Activated CD4-positive, alpha-beta memory T cell treated with anti-CD3 and anti-CD28 coated beads for 36 hours (primary cell): ENCODE results near the gene IFNA7. TPM values are rescaled to one million over a fixed set of nuclear protein-coding genes. Genes with fewer than 3 reads are reported as not detected.
"Not testable (repeated sequence)": the region's sequence is repeated elsewhere in the genome, so short reads cannot be mapped to it uniquely, and the experiment has no call there.

Experiments
- CTCF ChIA-PET: fragments of 350-600 bp; sonication (Branson Sonifier 250); formaldehyde crosslinking; loops from one replicate; lab custom pipeline; 2021; ENCODE audit warnings: antibody characterized with exemption, inconsistent platforms; lab: Charles Lee
- POLR2A ChIA-PET: fragments of 350-600 bp; sonication (Branson Sonifier 250); formaldehyde crosslinking; loops from one replicate; lab custom pipeline; 2021; ENCODE audit warnings: antibody characterized with exemption; lab: Charles Lee
- DNase-seq: peaks from one replicate; pipeline ENCODE4 v3.0.0-alpha.2; 2020
- H3K27ac Mint-ChIP-seq: one replicate; pipeline ENCODE4 v1.8.0; 2021; ENCODE audit warnings: mixed read lengths
- H3K27me3 Mint-ChIP-seq: one replicate; pipeline ENCODE4 v1.8.0; 2021; ENCODE audit warnings: mixed read lengths
- H3K36me3 Mint-ChIP-seq: one replicate; pipeline ENCODE4 v1.8.0; 2021; ENCODE audit warnings: mixed read lengths
- H3K4me1 Mint-ChIP-seq: one replicate; pipeline ENCODE4 v1.8.0; 2021; ENCODE audit warnings: low read depth, mixed read lengths
- H3K4me3 Mint-ChIP-seq: one replicate; pipeline ENCODE4 v1.8.0; 2021; ENCODE audit warnings: mild to moderate bottlenecking, mixed read lengths
- H3K9me3 Mint-ChIP-seq: one replicate; pipeline ENCODE4 v1.8.0; 2021; ENCODE audit warnings: mixed read lengths
- intact Hi-C: fragments of 100-400 bp; cut with micrococcal nuclease; formaldehyde crosslinking; loops from one replicate; pipeline ENCODE4 v1.15.1; 2023
- total RNA-seq, 2 experiments: library from RNA; stranded (reverse); gene quantifications; one replicate each; pipeline ENCODE4 v1.2.3, GENCODE V29; 2021

The IFNA7 gene
- total RNA-seq, 2 experiments from 2014 or later, result not detected

GRCh38 chr9:21171351-21171750 lies 30.7 kb downstream of the IFNA7 start:
- POLR2A ChIA-PET, result no interaction called here
- intact Hi-C loops, result no loop called here
- Mint-ChIP-seq H3K27ac (no peak overlapping the region), H3K9me3 (no peaks in the 10 kb centered on the region), H3K27me3 (peaks cover 1% of the 10 kb centered on the region), H3K36me3 (no peaks in the 10 kb centered on the region), H3K4me1 (no peaks in the 10 kb centered on the region), H3K4me3 (no peak overlapping the region)
- no peak for DNase-seq
- CTCF ChIA-PET, result no interaction called here

- CTCF ChIA-PET, result interaction anchor here (0.6 kb wide), 1 partner anchor 17 kb away, joined by 3 read pairs; no protein-coding TSS in a partner anchor
- intact Hi-C loops, DNase-seq: not testable (repeated sequence)
These were observed 35.4 kb downstream of the IFNA7 start, which contains the start of gene IFNA21 for GRCh38 chr9:21166560-21166959. TSS of gene IFNA21 (minus strand) at chr9:21166660. CDS start at chr9:21166612, 48 bp downstream.

GRCh38 chr9:21165516-21165915 lies 36.5 kb downstream of the IFNA7 start:
- DNase-seq, result no peak
- Mint-ChIP-seq H3K27me3 (peaks cover 1% of the 10 kb centered on the region), H3K4me1 (peaks cover 13% of the 10 kb centered on the region), H3K27ac (no peak overlapping the region), H3K36me3 (no peaks in the 10 kb centered on the region), H3K4me3 (no peak overlapping the region), H3K9me3 (no peaks in the 10 kb centered on the region)
- intact Hi-C loops, result no loop called here
- ChIA-PET POLR2A (no interaction called here), CTCF (no interaction called here)

More at GRCh38 chr9:21166560-21166959, 35.4 kb downstream of the IFNA7 start, which contains the start of gene IFNA21:
- H3K27me3 Mint-ChIP-seq, H3K36me3 Mint-ChIP-seq, H3K4me3 Mint-ChIP-seq, POLR2A ChIA-PET, H3K4me1 Mint-ChIP-seq, H3K27ac Mint-ChIP-seq, H3K9me3 Mint-ChIP-seq: not testable (repeated sequence)

DNA sequence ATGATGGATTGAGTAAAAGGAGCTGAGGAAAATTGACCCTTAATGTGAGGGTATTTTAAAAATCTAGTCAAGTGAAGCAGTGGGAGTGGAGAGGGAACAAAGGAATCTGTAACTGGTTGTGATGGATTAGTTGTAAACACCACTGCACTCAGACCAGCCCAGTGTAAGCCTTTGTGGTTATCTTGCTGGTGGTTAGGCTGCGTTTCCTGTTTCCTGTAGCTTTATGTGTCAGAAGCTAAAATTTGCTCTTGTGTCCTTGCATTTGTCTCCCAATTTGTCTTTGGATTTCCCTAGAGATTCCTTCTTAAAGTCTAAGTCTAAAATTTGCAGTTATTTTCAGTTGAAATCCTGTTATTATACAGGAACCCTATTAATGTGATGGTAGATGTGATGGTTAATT lies 41.8 kb downstream of the IFNA7 start:
- peaks cover 25% of the 10 kb centered on the region for H3K4me1 Mint-ChIP-seq
- intact Hi-C loops, result no loop called here
- H3K4me3 Mint-ChIP-seq, result no peak overlapping the region
- H3K9me3 Mint-ChIP-seq, result peaks cover 8% of the 10 kb centered on the region
- DNase-seq, result peak; percentile 48
- H3K27ac Mint-ChIP-seq, result no peak overlapping the region
- H3K27me3 Mint-ChIP-seq, result no peaks in the 10 kb centered on the region
- no peaks in the 10 kb centered on the region for H3K36me3 Mint-ChIP-seq
- CTCF ChIA-PET, result interaction anchor here (1.0 to 1.7 kb wide), 2 partner anchors 23 to 76 kb away, joined by 3 to 7 read pairs; no protein-coding TSS in a partner anchor
- POLR2A ChIA-PET, result no interaction called here

GRCh38 chr9:21155501-21155900 lies 46.5 kb downstream of the IFNA7 start:
- Mint-ChIP-seq H3K4me3 (no peak overlapping the region), H3K9me3 (peaks cover 8% of the 10 kb centered on the region), H3K4me1 (peaks cover 15% of the 10 kb centered on the region), H3K27me3 (no peaks in the 10 kb centered on the region), H3K36me3 (no peaks in the 10 kb centered on the region), H3K27ac (no peak overlapping the region)
- intact Hi-C loops, result no loop called here
- no peak for DNase-seq
- CTCF ChIA-PET, result interaction anchor here (0.6 kb wide), 1 partner anchor 430 kb away, joined by 4 read pairs; no protein-coding TSS in a partner anchor
- POLR2A ChIA-PET, result no interaction called here

DNA sequence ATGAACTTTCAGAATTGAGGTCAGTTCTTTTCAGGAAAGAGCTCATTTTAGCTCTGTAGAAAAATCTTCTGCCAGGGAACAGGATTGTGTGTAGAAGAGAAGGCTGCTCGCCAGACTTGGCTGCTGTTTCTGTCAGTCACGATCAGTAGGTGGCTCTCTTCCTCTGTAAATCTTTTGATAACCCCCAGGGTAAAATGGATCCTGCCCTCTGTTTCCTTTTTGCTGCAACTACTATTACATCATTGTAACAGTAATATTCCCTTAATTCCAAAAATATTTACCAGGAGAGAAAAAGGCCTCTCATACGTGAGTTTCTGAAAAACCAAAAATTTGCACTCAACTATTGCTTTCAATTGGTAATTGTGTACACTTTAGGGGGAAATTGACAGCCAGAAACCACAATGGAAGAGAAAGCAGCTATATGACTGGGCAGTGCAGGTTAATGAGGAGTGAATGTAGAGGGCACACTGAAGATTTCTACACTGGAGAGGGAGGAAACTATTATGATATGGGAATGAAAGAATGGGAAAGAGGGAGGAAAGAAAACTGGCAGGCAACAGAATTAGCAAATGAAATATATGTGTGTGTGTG lies 47.9 kb downstream of the IFNA7 start:
- POLR2A ChIA-PET, result no interaction called here
- H3K4me1 Mint-ChIP-seq, result peaks cover 7% of the 10 kb centered on the region
- no peak overlapping the region for H3K4me3 Mint-ChIP-seq
- no peaks in the 10 kb centered on the region for H3K36me3 Mint-ChIP-seq
- CTCF ChIA-PET, result interaction anchor here (0.6 kb wide), 1 partner anchor 83 kb away, joined by 3 read pairs; no protein-coding TSS in a partner anchor
- H3K27ac Mint-ChIP-seq, result no peak overlapping the region
- intact Hi-C loops, result no loop called here
- no peak for DNase-seq
- H3K27me3 Mint-ChIP-seq, result no peaks in the 10 kb centered on the region
- peaks cover 8% of the 10 kb centered on the region for H3K9me3 Mint-ChIP-seq

- no peaks in the 10 kb centered on the region for H3K27me3 Mint-ChIP-seq
- no peak overlapping the region for H3K27ac Mint-ChIP-seq
- H3K4me3 Mint-ChIP-seq, result no peak overlapping the region
- peaks cover 15% of the 10 kb centered on the region for H3K9me3 Mint-ChIP-seq
- no peak for DNase-seq
- H3K36me3 Mint-ChIP-seq, result peaks cover under 1% of the 10 kb centered on the region
- intact Hi-C loops, result no loop called here
- H3K4me1 Mint-ChIP-seq, result peaks cover 4% of the 10 kb centered on the region
- ChIA-PET CTCF (interaction anchor here (0.6 kb wide), 1 partner anchor 84 kb away, joined by 3 read pairs; no protein-coding TSS in a partner anchor), POLR2A (no interaction called here)
These were observed 48.5 kb downstream of the IFNA7 start for GRCh38 chr9:21153336-21154017.

Other genes with a start within 250 kb of the IFNA7 start
- 1 to 10 TPM; 1.9 to 2.4 TPM for gene HACD4, start 170.6 kb downstream of the IFNA7 start, total RNA-seq
- 1 to 10 TPM in 1 of 2 experiments, under 1 TPM in 1; 0.26 to 1.7 TPM for gene IFNB1, start 124.3 kb downstream of the IFNA7 start, total RNA-seq
- not detected for gene IFNW1, start 60.4 kb downstream of the IFNA7 start, total RNA-seq
- gene IFNA21, start 35.5 kb downstream of the IFNA7 start, total RNA-seq, result not detected
- gene IFNA4, start 14.6 kb downstream of the IFNA7 start, total RNA-seq, result not detected
- not detected for gene IFNA10, start 4.9 kb upstream of the IFNA7 start, total RNA-seq
- not detected for gene IFNA16, start 15.1 kb upstream of the IFNA7 start, total RNA-seq
- not detected for gene IFNA17, start 26.0 kb upstream of the IFNA7 start, total RNA-seq
- gene IFNA14, start 37.8 kb upstream of the IFNA7 start, total RNA-seq, result not detected
- gene IFNA5, start 103.1 kb upstream of the IFNA7 start, total RNA-seq, result not detected
- 10 to 100 TPM; 15.9 to 16.0 TPM for gene KLHL9, start 133.2 kb upstream of the IFNA7 start, total RNA-seq
- gene IFNA6, start 148.7 kb upstream of the IFNA7 start, total RNA-seq, result not detected
- gene IFNA13, start 165.9 kb upstream of the IFNA7 start, total RNA-seq, result not detected
- gene IFNA2, start 183.2 kb upstream of the IFNA7 start, total RNA-seq, result not detected
- not detected for gene IFNA8, start 206.9 kb upstream of the IFNA7 start, total RNA-seq
- gene IFNA1, start 238.2 kb upstream of the IFNA7 start, total RNA-seq, result not detected